HepG2 (cell line): Measurements from ENCODE around the gene PHACTR1. TPM values are rescaled to one million over a fixed set of nuclear protein-coding genes. Genes with fewer than 3 reads are reported as not detected.

Experiments
- ATF7-NPFF ChIP-seq: sonication (generic); formaldehyde crosslinking; IDR thresholded peaks from 2 replicates; pipeline ENCODE4 v1.8.1; 2023; ENCODE audit warnings: mild to moderate bottlenecking, low read depth, missing genetic modification reagents, moderate library complexity
- EHMT2 ChIP-seq: fragments of 200-600 bp; sonication (generic); IDR thresholded peaks from 2 replicates; pipeline ENCODE4 v1.7.0; 2017; ENCODE audit warnings: antibody characterized with exemption, low read depth, low read length, borderline replicate concordance
- KMT2B ChIP-seq: IDR thresholded peaks from 2 replicates; pipeline ENCODE4 v1.6.1; 2016; ENCODE audit warnings: missing genetic modification reagents, missing compliant biosample characterization
- PPARG ChIP-seq: conservative IDR thresholded peaks from 2 replicates; pipeline ENCODE4 v1.6.1; 2016; ENCODE audit warnings: missing biosample characterization, missing genetic modification reagents
- RAD21 ChIP-seq: fragments of 450-650 bp; formaldehyde crosslinking; IDR thresholded peaks from 2 replicates; pipeline ENCODE4 v1.5.0; 2020; ENCODE audit warnings: mild to moderate bottlenecking
- SATB2 ChIP-seq: sonication (generic); formaldehyde crosslinking; IDR thresholded peaks from 2 replicates; pipeline ENCODE4 v1.5.0; 2020; ENCODE audit warnings: missing genetic modification reagents
- SMAD1 ChIP-seq: sonication (generic); formaldehyde crosslinking; IDR thresholded peaks from 2 replicates; pipeline ENCODE4 v1.4.0; 2020; ENCODE audit warnings: missing genetic modification reagents, low read depth, mild to moderate bottlenecking, borderline replicate concordance
- SMARCE1 ChIP-seq: fragments of 450-650 bp; IDR thresholded peaks from 2 replicates; pipeline ENCODE4 v1.6.1; 2017; ENCODE audit warnings: borderline replicate concordance
- SOX5 ChIP-seq: IDR thresholded peaks from 2 replicates; pipeline ENCODE4 v1.6.1; 2016; ENCODE audit warnings: borderline replicate concordance
- SRF ChIP-seq: IDR thresholded peaks from 2 replicates; pipeline ENCODE4 v1.6.1; 2011; ENCODE audit warnings: mild to moderate bottlenecking, low read depth, low read length, moderate library complexity
- TBX3 ChIP-seq: fragments of 450-650 bp; IDR thresholded peaks from 2 replicates; pipeline ENCODE4 v1.6.1; 2017; ENCODE audit warnings: antibody characterized with exemption, mild to moderate bottlenecking, inconsistent platforms, borderline replicate concordance
- TSC22D2 ChIP-seq: sonication (generic); formaldehyde crosslinking; IDR thresholded peaks from 2 replicates; pipeline ENCODE4 v1.5.1; 2020; ENCODE audit warnings: missing genetic modification reagents, mild to moderate bottlenecking, borderline replicate concordance
- ZNF24 ChIP-seq: fragments of 450-650 bp; IDR thresholded peaks from 2 replicates; pipeline ENCODE4 v1.6.1; 2017; ENCODE audit warnings: antibody characterized with exemption, mild to moderate bottlenecking
- ZNF567 ChIP-seq: sonication (generic); formaldehyde crosslinking; IDR thresholded peaks from 2 replicates; pipeline ENCODE4 v1.8.1; 2023; ENCODE audit warnings: mild to moderate bottlenecking, missing genetic modification reagents, borderline replicate concordance
- ZNF652 ChIP-seq: IDR thresholded peaks from 2 replicates; pipeline ENCODE4 v1.6.1; 2016; ENCODE audit warnings: low read depth, borderline replicate concordance
- ZNF75D ChIP-seq: sonication (generic); formaldehyde crosslinking; IDR thresholded peaks from 2 replicates; pipeline ENCODE4 v1.8.1; 2023; ENCODE audit warnings: missing genetic modification reagents, mild to moderate bottlenecking, borderline replicate concordance
- polyA plus RNA-seq, 8 experiments: library from polyadenylated mRNA; depleted of rRNA in 3 of 8; stranded (reverse) in 7 of 8; unstranded in 1 of 8; fragments of >200 nt; fragmentation: Illumina TruSeq in 4 of 8; extraction: Trizol in 4 of 8; gene quantifications; 2 replicates each; pipeline versions ENCODE4 v1.2.1 to v1.2.3, GENCODE V29; 2011 to 2016; ENCODE audit warnings: low read depth in 4 of 8, missing spikeins in 1 of 8, mixed read lengths in 1 of 8; ENCODE audit not compliant: insufficient read depth in 1 of 8
- total RNA-seq, 5 experiments: library from RNA; depleted of rRNA; stranded (reverse); fragments of >200 nt; fragmentation: Illumina TruSeq; extraction: Trizol; gene quantifications; 2 replicates each; pipeline ENCODE4 v1.2.3, GENCODE V29; 2016; ENCODE audit warnings: low read depth in 1 of 5
- TF ChIP-seq, protein P1 (sequence below): sonication (generic); formaldehyde crosslinking; IDR thresholded peaks from one replicate; pipeline ENCODE4 v1.5.1; 2020; ENCODE audit warnings: mild to moderate bottlenecking, missing genetic modification reagents; ENCODE audit errors: not compliant biosample characterization
- TF ChIP-seq, protein P2 (sequence below): sonication (generic); formaldehyde crosslinking; IDR thresholded peaks from 2 replicates; pipeline ENCODE4 v1.8.1; 2022; ENCODE audit warnings: low read depth, mild to moderate bottlenecking, missing genetic modification reagents

PHACTR1 gene
- total and polyA plus RNA-seq, 2 of the 13 experiments (the other 11 are each of a cell fraction or from before 2014, with no cell fraction given) = 0.09 TPM; not detected in 1

DNA sequence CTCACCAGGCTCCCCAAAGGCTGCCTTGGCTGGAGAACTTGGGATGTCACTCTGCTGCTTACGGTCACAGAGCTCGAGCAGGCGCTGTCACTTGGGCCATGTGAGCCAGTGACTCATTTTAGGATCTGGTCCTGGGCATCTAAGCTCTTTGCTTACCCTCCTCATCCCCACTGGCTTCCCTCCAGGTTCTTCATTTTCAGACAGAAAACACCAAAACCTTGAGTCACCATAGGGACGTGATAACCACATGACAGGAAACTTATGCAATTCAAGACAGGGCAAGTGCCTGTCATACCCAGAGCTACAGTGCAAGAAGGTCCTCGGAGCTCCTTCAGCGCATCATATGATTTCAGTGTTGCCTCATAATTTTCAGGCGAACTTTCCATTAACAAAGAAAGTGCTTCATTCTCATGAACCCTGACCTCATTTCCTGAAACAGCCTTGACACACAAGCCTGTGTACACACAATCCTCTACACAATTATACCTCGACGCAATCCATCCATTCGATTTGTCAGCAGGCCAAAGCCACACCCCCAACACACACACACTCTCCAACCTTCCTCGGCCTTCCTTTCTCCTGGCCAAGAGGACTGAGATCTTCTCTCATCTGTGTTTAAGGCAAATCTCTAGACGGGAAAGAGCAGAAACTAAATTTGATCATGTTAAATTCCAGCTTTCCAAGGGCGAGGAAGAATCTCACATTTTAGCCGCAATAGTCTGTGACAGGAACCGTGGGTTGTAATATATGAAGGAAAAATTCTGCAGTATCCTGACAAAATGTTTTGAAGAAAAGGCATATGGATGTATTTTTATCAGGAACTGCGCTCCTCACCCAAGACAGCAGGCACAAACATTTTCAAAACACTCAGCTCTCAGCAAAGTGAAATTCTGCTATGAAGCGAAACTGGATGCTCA is 586.4 kb downstream of the PHACTR1 start (continued):
- TF ChIP-seq, protein P1, sequence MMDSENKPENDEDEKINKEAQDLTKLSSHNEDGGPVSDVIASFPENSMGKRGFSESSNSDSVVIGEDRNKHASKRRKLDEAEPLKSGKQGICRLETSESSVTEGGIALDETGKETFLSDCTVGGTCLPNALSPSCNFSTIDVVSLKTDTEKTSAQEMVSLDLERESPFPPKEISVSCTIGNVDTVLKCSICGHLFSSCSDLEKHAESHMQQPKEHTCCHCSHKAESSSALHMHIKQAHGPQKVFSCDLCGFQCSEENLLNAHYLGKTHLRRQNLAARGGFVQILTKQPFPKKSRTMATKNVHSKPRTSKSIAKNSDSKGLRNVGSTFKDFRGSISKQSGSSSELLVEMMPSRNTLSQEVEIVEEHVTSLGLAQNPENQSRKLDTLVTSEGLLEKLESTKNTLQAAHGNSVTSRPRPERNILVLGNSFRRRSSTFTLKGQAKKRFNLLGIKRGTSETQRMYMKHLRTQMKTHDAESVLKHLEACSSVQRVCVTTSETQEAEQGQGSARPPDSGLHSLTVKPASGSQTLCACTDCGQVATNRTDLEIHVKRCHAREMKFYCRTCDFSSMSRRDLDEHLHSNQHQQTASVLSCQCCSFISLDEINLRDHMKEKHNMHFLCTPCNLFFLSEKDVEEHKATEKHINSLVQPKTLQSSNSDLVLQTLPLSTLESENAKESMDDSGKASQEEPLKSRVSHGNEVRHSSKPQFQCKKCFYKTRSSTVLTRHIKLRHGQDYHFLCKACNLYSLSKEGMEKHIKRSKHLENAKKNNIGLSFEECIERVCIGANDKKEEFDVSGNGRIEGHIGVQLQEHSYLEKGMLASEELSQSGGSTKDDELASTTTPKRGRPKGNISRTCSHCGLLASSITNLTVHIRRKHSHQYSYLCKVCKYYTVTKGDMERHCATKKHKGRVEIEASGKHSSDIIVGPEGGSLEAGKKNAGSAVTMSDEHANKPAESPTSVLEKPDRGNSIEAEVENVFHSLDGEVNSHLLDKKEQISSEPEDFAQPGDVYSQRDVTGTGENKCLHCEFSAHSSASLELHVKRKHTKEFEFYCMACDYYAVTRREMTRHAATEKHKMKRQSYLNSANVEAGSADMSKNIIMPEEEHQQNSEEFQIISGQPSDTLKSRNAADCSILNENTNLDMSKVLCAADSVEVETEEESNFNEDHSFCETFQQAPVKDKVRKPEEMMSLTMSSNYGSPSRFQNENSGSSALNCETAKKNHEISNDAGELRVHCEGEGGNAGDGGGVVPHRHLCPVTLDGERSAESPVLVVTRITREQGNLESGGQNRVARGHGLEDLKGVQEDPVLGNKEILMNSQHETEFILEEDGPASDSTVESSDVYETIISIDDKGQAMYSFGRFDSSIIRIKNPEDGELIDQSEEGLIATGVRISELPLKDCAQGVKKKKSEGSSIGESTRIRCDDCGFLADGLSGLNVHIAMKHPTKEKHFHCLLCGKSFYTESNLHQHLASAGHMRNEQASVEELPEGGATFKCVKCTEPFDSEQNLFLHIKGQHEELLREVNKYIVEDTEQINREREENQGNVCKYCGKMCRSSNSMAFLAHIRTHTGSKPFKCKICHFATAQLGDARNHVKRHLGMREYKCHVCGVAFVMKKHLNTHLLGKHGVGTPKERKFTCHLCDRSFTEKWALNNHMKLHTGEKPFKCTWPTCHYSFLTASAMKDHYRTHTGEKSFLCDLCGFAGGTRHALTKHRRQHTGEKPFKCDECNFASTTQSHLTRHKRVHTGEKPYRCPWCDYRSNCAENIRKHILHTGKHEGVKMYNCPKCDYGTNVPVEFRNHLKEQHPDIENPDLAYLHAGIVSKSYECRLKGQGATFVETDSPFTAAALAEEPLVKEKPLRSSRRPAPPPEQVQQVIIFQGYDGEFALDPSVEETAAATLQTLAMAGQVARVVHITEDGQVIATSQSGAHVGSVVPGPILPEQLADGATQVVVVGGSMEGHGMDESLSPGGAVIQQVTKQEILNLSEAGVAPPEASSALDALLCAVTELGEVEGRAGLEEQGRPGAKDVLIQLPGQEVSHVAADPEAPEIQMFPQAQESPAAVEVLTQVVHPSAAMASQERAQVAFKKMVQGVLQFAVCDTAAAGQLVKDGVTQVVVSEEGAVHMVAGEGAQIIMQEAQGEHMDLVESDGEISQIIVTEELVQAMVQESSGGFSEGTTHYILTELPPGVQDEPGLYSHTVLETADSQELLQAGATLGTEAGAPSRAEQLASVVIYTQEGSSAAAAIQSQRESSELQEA = no peak
- TF ChIP-seq SATB2 (CRISPR knock-in tag) (no peak), SMAD1 (no peak), ZNF75D (CRISPR knock-in tag) (no peak), RAD21 (CRISPR knock-in tag) (no peak), KMT2B (CRISPR knock-in tag) (no peak), EHMT2 (no peak), SMARCE1 (no peak), TSC22D2 (CRISPR knock-in tag) (no peak), ZNF652 (CRISPR knock-in tag) (no peak), TBX3 (no peak), ZNF567 (no peak), SRF (no peak), PPARG (CRISPR knock-in tag) (peak; percentile 92), ATF7-NPFF (CRISPR knock-in tag) (no peak), ZNF24 (no peak), SOX5 (peak; percentile 43; the same call in 1 of the 2 replicates)
- TF ChIP-seq, protein P2, sequence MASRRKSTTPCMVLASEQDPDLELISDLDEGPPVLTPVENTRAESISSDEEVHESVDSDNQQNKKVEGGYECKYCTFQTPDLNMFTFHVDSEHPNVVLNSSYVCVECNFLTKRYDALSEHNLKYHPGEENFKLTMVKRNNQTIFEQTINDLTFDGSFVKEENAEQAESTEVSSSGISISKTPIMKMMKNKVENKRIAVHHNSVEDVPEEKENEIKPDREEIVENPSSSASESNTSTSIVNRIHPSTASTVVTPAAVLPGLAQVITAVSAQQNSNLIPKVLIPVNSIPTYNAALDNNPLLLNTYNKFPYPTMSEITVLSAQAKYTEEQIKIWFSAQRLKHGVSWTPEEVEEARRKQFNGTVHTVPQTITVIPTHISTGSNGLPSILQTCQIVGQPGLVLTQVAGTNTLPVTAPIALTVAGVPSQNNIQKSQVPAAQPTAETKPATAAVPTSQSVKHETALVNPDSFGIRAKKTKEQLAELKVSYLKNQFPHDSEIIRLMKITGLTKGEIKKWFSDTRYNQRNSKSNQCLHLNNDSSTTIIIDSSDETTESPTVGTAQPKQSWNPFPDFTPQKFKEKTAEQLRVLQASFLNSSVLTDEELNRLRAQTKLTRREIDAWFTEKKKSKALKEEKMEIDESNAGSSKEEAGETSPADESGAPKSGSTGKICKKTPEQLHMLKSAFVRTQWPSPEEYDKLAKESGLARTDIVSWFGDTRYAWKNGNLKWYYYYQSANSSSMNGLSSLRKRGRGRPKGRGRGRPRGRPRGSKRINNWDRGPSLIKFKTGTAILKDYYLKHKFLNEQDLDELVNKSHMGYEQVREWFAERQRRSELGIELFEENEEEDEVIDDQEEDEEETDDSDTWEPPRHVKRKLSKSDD (CRISPR knock-in tag) = peak; percentile 70; the same call in 1 of the 2 replicates
